HL-60 (cell line): ENCODE measurements around the gene SFI1.

ENCODE experiments used
- DNase-seq, 2 experiments: peaks; one replicate each; pipeline ENCODE4 v3.0.0-alpha.2; 2010 to 2020; ENCODE audit warnings: low read depth in 1 of 2, low spot score in 1 of 2
- H3K27ac ChIP-seq: fragments of 250-450 bp; sonication (Bioruptor Pico); replicated peaks from 2 replicates; pipeline ENCODE4 v1.5.1; 2020; ENCODE audit warnings: mild to moderate bottlenecking, moderate library complexity
- H3K27me3 ChIP-seq: fragments of 250-450 bp; sonication (Bioruptor Pico); 2 replicates; pipeline ENCODE4 v1.5.1; 2021; ENCODE audit warnings: mild to moderate bottlenecking, moderate library complexity; ENCODE audit not compliant: insufficient read depth, poor library complexity, severe bottlenecking
- H3K4me3 ChIP-seq: replicated peaks from 2 replicates; pipeline ENCODE4 v1.5.1; 2011; ENCODE audit warnings: mild to moderate bottlenecking, control low read depth, low read length; ENCODE audit not compliant: insufficient read depth
- GABPA ChIP-seq: IDR thresholded peaks from 2 replicates; pipeline ENCODE4 v1.6.1; 2012; ENCODE audit warnings: low read depth
- POLR2AphosphoS5 ChIP-seq: IDR thresholded peaks from 2 replicates; pipeline ENCODE4 v1.6.1; 2012; ENCODE audit warnings: low read depth
- SPI1 ChIP-seq: IDR thresholded peaks from 2 replicates; pipeline ENCODE4 v1.6.1; 2012; ENCODE audit warnings: low read depth, mild to moderate bottlenecking, borderline replicate concordance
- TF ChIP-seq, protein P1 (sequence below): IDR thresholded peaks from one replicate; pipeline ENCODE4 v1.5.1; 2011; ENCODE audit warnings: low read length, control low read depth, inconsistent platforms; ENCODE audit not compliant: insufficient read depth
- TF ChIP-seq, protein P2 (sequence below): IDR thresholded peaks from 2 replicates; pipeline ENCODE4 v1.6.1; 2012; ENCODE audit warnings: low read depth; ENCODE audit not compliant: insufficient replicate concordance

The SFI1 gene

GRCh38 chr22:31605851-31606585, 109.7 kb downstream of the SFI1 start:
- TF ChIP-seq, protein P1, sequence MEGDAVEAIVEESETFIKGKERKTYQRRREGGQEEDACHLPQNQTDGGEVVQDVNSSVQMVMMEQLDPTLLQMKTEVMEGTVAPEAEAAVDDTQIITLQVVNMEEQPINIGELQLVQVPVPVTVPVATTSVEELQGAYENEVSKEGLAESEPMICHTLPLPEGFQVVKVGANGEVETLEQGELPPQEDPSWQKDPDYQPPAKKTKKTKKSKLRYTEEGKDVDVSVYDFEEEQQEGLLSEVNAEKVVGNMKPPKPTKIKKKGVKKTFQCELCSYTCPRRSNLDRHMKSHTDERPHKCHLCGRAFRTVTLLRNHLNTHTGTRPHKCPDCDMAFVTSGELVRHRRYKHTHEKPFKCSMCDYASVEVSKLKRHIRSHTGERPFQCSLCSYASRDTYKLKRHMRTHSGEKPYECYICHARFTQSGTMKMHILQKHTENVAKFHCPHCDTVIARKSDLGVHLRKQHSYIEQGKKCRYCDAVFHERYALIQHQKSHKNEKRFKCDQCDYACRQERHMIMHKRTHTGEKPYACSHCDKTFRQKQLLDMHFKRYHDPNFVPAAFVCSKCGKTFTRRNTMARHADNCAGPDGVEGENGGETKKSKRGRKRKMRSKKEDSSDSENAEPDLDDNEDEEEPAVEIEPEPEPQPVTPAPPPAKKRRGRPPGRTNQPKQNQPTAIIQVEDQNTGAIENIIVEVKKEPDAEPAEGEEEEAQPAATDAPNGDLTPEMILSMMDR, result no peak
- no peak for TF ChIP-seq SPI1
- TF ChIP-seq GABPA, result no peak
- TF ChIP-seq POLR2AphosphoS5, result no peak
- TF ChIP-seq, protein P2, sequence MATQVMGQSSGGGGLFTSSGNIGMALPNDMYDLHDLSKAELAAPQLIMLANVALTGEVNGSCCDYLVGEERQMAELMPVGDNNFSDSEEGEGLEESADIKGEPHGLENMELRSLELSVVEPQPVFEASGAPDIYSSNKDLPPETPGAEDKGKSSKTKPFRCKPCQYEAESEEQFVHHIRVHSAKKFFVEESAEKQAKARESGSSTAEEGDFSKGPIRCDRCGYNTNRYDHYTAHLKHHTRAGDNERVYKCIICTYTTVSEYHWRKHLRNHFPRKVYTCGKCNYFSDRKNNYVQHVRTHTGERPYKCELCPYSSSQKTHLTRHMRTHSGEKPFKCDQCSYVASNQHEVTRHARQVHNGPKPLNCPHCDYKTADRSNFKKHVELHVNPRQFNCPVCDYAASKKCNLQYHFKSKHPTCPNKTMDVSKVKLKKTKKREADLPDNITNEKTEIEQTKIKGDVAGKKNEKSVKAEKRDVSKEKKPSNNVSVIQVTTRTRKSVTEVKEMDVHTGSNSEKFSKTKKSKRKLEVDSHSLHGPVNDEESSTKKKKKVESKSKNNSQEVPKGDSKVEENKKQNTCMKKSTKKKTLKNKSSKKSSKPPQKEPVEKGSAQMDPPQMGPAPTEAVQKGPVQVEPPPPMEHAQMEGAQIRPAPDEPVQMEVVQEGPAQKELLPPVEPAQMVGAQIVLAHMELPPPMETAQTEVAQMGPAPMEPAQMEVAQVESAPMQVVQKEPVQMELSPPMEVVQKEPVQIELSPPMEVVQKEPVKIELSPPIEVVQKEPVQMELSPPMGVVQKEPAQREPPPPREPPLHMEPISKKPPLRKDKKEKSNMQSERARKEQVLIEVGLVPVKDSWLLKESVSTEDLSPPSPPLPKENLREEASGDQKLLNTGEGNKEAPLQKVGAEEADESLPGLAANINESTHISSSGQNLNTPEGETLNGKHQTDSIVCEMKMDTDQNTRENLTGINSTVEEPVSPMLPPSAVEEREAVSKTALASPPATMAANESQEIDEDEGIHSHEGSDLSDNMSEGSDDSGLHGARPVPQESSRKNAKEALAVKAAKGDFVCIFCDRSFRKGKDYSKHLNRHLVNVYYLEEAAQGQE, result no peak
- no peak overlapping the region for H3K27ac ChIP-seq
- no peak for DNase-seq
- no peaks in the 10 kb centered on the region for H3K27me3 ChIP-seq
- no peak overlapping the region for H3K4me3 ChIP-seq

DNA sequence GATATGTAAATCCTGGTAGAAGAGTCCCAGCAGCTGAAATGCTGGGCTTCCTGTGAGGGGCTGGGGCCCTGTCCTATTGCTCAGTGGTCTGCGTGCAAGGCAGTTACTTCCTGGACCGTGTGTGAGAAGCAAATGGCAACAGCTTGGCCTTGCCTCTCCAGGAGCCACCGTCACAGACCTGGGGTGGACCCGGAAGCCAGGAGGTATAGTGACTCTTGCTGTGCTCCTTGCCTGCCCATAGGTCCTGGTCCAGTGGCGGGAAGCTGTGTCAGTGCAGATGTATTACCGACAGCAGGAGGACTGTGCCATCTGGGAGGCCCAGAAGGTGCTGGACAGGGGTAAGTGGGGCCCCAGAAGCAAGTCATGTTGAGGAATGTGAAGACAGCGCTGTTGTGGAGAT, 111.4 kb downstream of the SFI1 start:
- H3K27ac ChIP-seq, result no peak overlapping the region
- TF ChIP-seq GABPA, result no peak
- TF ChIP-seq, protein P1, result no peak
- TF ChIP-seq SPI1, result no peak
- TF ChIP-seq, protein P2, result no peak
- no peak for TF ChIP-seq POLR2AphosphoS5
- no peak for DNase-seq
- no peaks in the 10 kb centered on the region for H3K27me3 ChIP-seq
- H3K4me3 ChIP-seq, result no peak overlapping the region

DNA sequence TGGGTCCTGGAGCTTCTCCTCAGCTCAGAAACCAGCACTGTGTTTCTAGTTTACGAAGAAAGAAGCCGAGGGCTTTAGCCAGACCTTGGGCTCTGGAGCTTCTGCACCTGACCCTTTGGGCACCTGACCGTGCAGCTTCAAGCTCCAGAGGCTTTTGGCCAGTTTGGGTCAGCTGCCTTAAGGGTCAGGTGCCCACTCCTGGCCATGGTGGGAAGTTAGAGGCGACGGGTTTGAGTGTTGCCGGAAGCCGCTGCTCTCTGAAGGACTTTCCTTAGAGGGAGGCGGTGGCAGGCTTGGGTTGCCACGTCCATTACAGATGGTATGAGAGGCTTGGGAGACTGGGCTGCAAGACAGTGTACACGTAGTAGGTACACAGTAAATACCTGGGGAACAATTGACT, 113.4 kb downstream of the SFI1 start:
- DNase-seq, result no peak
- TF ChIP-seq, protein P1, result no peak
- TF ChIP-seq POLR2AphosphoS5 (no peak), GABPA (no peak), SPI1 (no peak)
- TF ChIP-seq, protein P2, result no peak
- Histone ChIP-seq H3K27ac (no peak overlapping the region), H3K4me3 (no peak overlapping the region), H3K27me3 (no peaks in the 10 kb centered on the region)
